Ovary (tissue), 9 donors: Measurements from ENCODE around the gene SEL1L3. TPM values are rescaled to one million over a fixed set of nuclear protein-coding genes. Genes with fewer than 3 reads are reported as not detected.

Source experiments
- DNase-seq, 5 donors: peaks; one replicate each; pipeline ENCODE4 v3.0.0-alpha.2; 2019 to 2020
- H3K27ac ChIP-seq, 2 donors: fragments of 200-600 bp; one replicate each; pipeline versions ENCODE4 v1.5.1 to v1.8.0; 2019 to 2022
- H3K27me3 ChIP-seq: fragments of 200-600 bp; one replicate; pipeline ENCODE4 v1.8.0; 2022
- H3K36me3 ChIP-seq: fragments of 200-600 bp; sonication (generic); one replicate; pipeline ENCODE4 v1.5.1; 2019
- H3K4me1 ChIP-seq: one replicate; pipeline ENCODE4 v1.8.1; 2013; ENCODE audit warnings: mild to moderate bottlenecking, moderate library complexity; ENCODE audit not compliant: insufficient read depth
- H3K4me3 ChIP-seq: fragments of 200-600 bp; sonication (generic); one replicate; pipeline ENCODE4 v1.5.1; 2017
- H3K9me3 ChIP-seq, 2 donors: fragments of 200-600 bp in 1 of 2; sonication (generic) in 1 of 2; one replicate each; pipeline versions ENCODE4 v1.5.1 to v1.8.1; 2013 to 2019; ENCODE audit warnings: mild to moderate bottlenecking in 1 of 2, moderate library complexity in 1 of 2
- CTCF ChIP-seq, 3 donors: fragments of 450-650 bp in 2 of 3; fragments of 200-600 bp in 1 of 3; IDR thresholded peaks; one replicate each; pipeline versions ENCODE4 v1.5.1 to v1.8.0; 2016 to 2022; ENCODE audit warnings: antibody characterized with exemption in 3 of 3, mild to moderate bottlenecking in 1 of 3
- EP300 ChIP-seq: sonication (generic); formaldehyde crosslinking; IDR thresholded peaks from one replicate; pipeline ENCODE4 v1.6.1; 2017; ENCODE audit warnings: antibody characterized with exemption
- POLR2A ChIP-seq: fragments of 450-650 bp; IDR thresholded peaks from one replicate; pipeline ENCODE4 v1.6.1; 2017; ENCODE audit warnings: antibody characterized with exemption, mild to moderate bottlenecking, moderate library complexity
- WGBS, 3 donors: extraction: QIAGEN DNeasy Blood & Tissue Kit in 1 of 3; methylation state at CpG; one replicate each; pipeline versions ENCODE4 v1.1.5 to v1.1.7; 2013 to 2017; 5-methylcytosine and 5-hydroxymethylcytosine counted together
- intact Hi-C, 4 donors: fragments of 100-400 bp; cut with DNase I; formaldehyde crosslinking; loops; one replicate each; pipeline versions ENCODE4 v1.11.0 to v1.15.1; 2022 to 2023
- polyA plus RNA-seq, 2 donors: library from polyadenylated mRNA; stranded (reverse); fragments of 200-250 nt in 1 of 2; fragments of 350-450 nt in 1 of 2; fragmentation: Illumina TruSeq in 1 of 2; extraction: RNeasy Lipid Tissue Mini Kit (QIAGEN cat#74804) in 1 of 2; gene quantifications; one replicate each; pipeline ENCODE4 v1.2.3, GENCODE V29; 2013 to 2014
- total RNA-seq, 7 donors: library from RNA; depleted of rRNA in 2 of 7; stranded (reverse); fragments of >200 nt in 2 of 7; fragmentation: NEBNext Ultra II Directional in 3 of 7; extraction: Animal tissue kit (Norgen Biotek cat#: 25700) in 3 of 7; gene quantifications; one replicate each; pipeline versions ENCODE4 v1.1.0 to v1.2.4, GENCODE V29; 2016 to 2023
- donor health status: DM: no; HTN: no; CAD: no; lungs with moderate emphysema.
- donor health status: DM: no; HTN: no; CAD: no.
- donor health status: Bipolar disorder and iron deficiency.
- donor health status: DM: yes; HTN: yes; CAD: no.
- donor health status: DM: no; HTN: no; CAD: no.
- donor health status: DM: yes; HTN: yes; CAD: no.

The SEL1L3 gene
- total and polyA plus RNA-seq, 9 donors = 4.4 to 27.7 (median 8.3) TPM

- Histone ChIP-seq H3K27ac (no peak overlapping the region), H3K36me3 (no peaks in the 10 kb centered on the region), H3K4me1 (no peaks in the 10 kb centered on the region), H3K9me3 (no peaks in the 10 kb centered on the region), H3K27me3 (no peaks in the 10 kb centered on the region), H3K4me3 (no peak overlapping the region)
- 93 to 97% (median 95%) methylated on average over 3 of the region's 3 CpGs for WGBS, 3 donors
- intact Hi-C loops = no loop called here
- no peak for DNase-seq
- TF ChIP-seq EP300 = no peak
- no peak for TF ChIP-seq CTCF (IDR thresholded peaks at IDR 0.05)
- no peak for TF ChIP-seq POLR2A
These were observed 11.9 kb upstream of the SEL1L3 start for GRCh38 chr4:25874655-25875054.

- Histone ChIP-seq H3K9me3 (no peaks in the 10 kb centered on the region), H3K36me3 (no peaks in the 10 kb centered on the region), H3K27ac (no peak overlapping the region), H3K4me1 (no peaks in the 10 kb centered on the region), H3K27me3 (no peaks in the 10 kb centered on the region), H3K4me3 (no peak overlapping the region)
- no peak for DNase-seq
- intact Hi-C loops = no loop called here
- WGBS, 3 donors = 80 to 85% (median 83%) methylated on average over 7 of the region's 7 CpGs
- TF ChIP-seq EP300 (no peak), POLR2A (no peak), CTCF (IDR thresholded peaks at IDR 0.05) (no peak)
These were observed 10.9 kb upstream of the SEL1L3 start for GRCh38 chr4:25873632-25874129.

GRCh38 chr4:25872851-25873631 lies 10.3 kb upstream of the SEL1L3 start:
- H3K4me3 ChIP-seq = no peak overlapping the region
- TF ChIP-seq CTCF (IDR thresholded peaks at IDR 0.05) = no peak
- TF ChIP-seq POLR2A = no peak
- TF ChIP-seq EP300 = no peak
- H3K27me3 ChIP-seq = no peaks in the 10 kb centered on the region
- H3K27ac ChIP-seq = no peak overlapping the region
- intact Hi-C loops = no loop called here
- whole genome bisulfite sequencing, 3 donors = 88 to 91% (median 90%) methylated on average over 13 of the region's 13 CpGs
- H3K9me3 ChIP-seq = no peaks in the 10 kb centered on the region
- no peaks in the 10 kb centered on the region for H3K4me1 ChIP-seq
- no peak for DNase-seq
- H3K36me3 ChIP-seq = no peaks in the 10 kb centered on the region

GRCh38 chr4:25870081-25870480 lies 7.3 kb upstream of the SEL1L3 start:
- 90 to 96% (median 91%) methylated on average over 2 of the region's 2 CpGs for WGBS, 3 donors
- Histone ChIP-seq H3K9me3 (no peaks in the 10 kb centered on the region), H3K4me3 (no peak overlapping the region), H3K4me1 (no peaks in the 10 kb centered on the region), H3K36me3 (no peaks in the 10 kb centered on the region), H3K27ac (no peak overlapping the region), H3K27me3 (no peaks in the 10 kb centered on the region)
- no peak for TF ChIP-seq POLR2A
- TF ChIP-seq CTCF (IDR thresholded peaks at IDR 0.05) = no peak
- no peak for TF ChIP-seq EP300
- DNase-seq = no peak
- intact Hi-C loops = no loop called here
